ENCODE data around the gene PPP1CA.

PPP1CA gene

DNA sequence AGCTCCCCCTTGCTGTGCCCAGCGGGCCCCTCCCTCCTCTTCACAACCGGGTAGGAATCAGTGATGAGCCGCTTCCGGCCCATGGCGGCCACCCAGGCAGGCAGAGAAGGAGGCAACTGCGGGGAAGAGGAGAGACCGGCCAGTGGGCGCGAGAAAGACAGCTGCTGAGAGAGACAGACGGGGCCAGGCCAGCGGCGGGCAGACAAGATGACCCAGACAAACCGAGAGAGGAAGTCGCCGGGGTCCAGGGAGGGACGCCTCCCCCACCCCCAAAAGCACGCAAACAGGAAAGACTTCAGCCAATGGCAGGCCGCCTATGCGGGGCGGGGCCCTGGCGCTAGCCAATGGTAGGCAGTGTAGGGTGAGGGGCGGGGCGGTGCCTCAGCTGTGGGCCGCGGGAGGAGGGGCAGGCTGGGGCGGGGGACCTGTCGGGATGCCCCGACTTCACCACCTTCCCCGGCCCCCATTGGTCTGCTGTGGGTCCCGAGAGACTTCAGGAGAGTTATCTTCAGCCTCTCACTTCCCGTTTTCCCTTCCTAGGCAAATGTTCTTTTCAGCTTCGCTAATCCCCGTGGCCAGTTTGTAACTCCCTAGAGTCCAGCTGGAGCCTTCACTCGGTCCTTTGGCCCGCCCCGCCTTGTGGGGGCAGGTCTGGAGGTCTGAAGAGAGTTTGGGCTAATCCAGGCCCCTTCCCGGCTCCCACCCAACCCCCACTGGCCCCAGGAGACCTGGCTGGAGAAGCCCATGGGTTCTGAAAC lies 48.2 kb downstream of the PPP1CA start, which contains the start of gene POLD4:
TSS of gene POLD4 (minus strand) at position 230 of the 758 bp plus-strand sequence. CDS start at position 83, 147 bp downstream.
- H3K4me1 ChIP-seq (ENCODE audit: control insufficient read depth, insufficient read depth, low read depth, low read length), result peaks cover 53% of the 10 kb centered on the region
- no peaks in the 10 kb centered on the region for H3K9me3 ChIP-seq (ENCODE audit: control insufficient read depth, low read length)
- H3K9ac ChIP-seq (ENCODE audit: low read length), result peak within 1 kb of the TSS; percentile 94
- peak; percentile 98 for DNase-seq
- peak within 1 kb of the TSS; percentile 69 to 83 for H3K4ac ChIP-seq (ENCODE audit: low read depth in 1 of 2, low read length in 2 of 2)
- peaks cover 5 to 6% of the 10 kb centered on the region in 2 experiments for H3K36me3 ChIP-seq (ENCODE audit: control insufficient read depth in 1 of 2, insufficient read depth in 2 of 2, low read depth in 1 of 2, low read length in 2 of 2)
- H2BK12ac ChIP-seq (ENCODE audit: low read length in 2 of 2), result peak within 1 kb of the TSS; percentile 65 to 82
- peak within 1 kb of the TSS; percentile 99 for H3K27ac ChIP-seq (ENCODE audit: low read length, poor library complexity, severe bottlenecking)
- peaks cover 7% of the 10 kb centered on the region for H3K79me1 ChIP-seq (replicated peaks; ENCODE audit: low read length, poor library complexity, severe bottlenecking)
- H3K4me2 ChIP-seq (ENCODE audit: low read length, poor library complexity, severe bottlenecking), result peak within 1 kb of the TSS; percentile 84
- peak within 1 kb of the TSS; percentile 9 to 16 for H3K23ac ChIP-seq (ENCODE audit: low read length in 2 of 2)
- no peak within 1 kb of the TSS for H2AFZ ChIP-seq (ENCODE audit: low read depth, low read length)
- H3K18ac ChIP-seq (ENCODE audit: low read depth in 1 of 2, low read length in 2 of 2), result peak within 1 kb of the TSS; percentile 94 to 95
- H2BK120ac ChIP-seq (ENCODE audit: low read depth, low read length), result peak within 1 kb of the TSS; percentile 82
- peak within 1 kb of the TSS; percentile 98 for H4K91ac ChIP-seq (ENCODE audit: low read length)
- peak within 1 kb of the TSS; percentile 95 for H4K8ac ChIP-seq (ENCODE audit: low read length)
- H3K27me3 ChIP-seq (ENCODE audit: control insufficient read depth in 1 of 2, insufficient read depth in 1 of 2, low read length in 2 of 2), result no peaks in the 10 kb centered on the region
- peak within 1 kb of the TSS; percentile 91 for H2AK5ac ChIP-seq (ENCODE audit: low read length, severe bottlenecking)
- peak within 1 kb of the TSS; percentile 87 for H2BK5ac ChIP-seq (ENCODE audit: low read depth, low read length, poor library complexity, severe bottlenecking)
- peak within 1 kb of the TSS in 1 of 2 experiments; percentile 88 for H3K14ac ChIP-seq (ENCODE audit: low read length in 2 of 2)
- under 1% methylated on average over 25 of the region's 37 CpGs for WGBS
- peak within 1 kb of the TSS; percentile 90 for H2BK15ac ChIP-seq (ENCODE audit: low read depth, poor library complexity, severe bottlenecking)
- H3K4me3 ChIP-seq (ENCODE audit: insufficient read depth in 1 of 2, low read depth in 1 of 2, low read length in 2 of 2), result peak within 1 kb of the TSS; percentile 73 to 89

DNA sequence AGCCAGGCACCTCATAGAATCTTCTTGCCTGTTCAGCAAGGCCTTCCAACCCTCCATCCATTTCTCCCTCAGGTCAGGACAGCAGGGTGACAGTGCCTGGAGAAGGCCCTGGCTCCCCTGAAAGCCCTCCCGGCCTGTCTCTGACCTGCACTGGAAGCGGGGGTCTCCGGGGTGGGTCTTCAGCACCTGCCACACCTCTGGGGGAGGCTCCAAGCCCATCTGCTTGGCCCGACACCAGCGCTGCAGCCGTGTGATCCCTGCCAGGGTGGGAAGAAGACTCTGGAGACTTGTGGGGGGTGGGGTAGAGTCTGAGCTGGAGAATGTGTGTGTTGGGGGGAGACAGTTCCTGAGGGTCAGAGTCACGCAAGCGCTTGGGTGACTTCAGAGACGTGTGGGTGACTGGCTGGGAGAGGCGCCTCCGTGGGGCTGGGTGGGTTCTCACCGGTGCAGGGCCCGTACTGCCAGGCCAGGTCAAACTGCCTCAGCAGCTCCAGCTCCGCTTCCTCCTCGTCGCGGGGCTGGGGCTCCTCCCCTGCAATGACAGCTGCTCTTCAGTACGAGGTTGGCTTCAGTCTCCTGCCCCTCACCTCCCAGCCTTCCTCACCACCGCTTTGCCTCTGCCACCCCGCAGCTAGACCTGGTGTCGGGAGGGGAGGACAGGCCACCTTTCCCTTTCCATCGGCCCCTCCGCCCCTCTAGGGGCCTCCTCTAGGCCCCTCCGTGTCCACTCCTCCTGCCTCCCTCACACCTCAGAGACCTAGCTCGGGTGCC lies 48.9 kb downstream of the PPP1CA start:
- no peak overlapping the region for H2AFZ ChIP-seq (ENCODE audit: low read depth, low read length)
- H3K4ac ChIP-seq (ENCODE audit: low read depth in 1 of 2, low read length in 2 of 2), result peak overlapping the region; percentile 69 to 83
- H2BK12ac ChIP-seq (ENCODE audit: low read length in 2 of 2), result peak overlapping the region; percentile 63 to 64
- H2BK15ac ChIP-seq (ENCODE audit: low read depth, poor library complexity, severe bottlenecking), result peak overlapping the region; percentile 90
- peak overlapping the region; percentile 98 for H4K91ac ChIP-seq (ENCODE audit: low read length)
- H3K27me3 ChIP-seq (ENCODE audit: control insufficient read depth in 1 of 2, insufficient read depth in 1 of 2, low read length in 2 of 2), result no peaks in the 10 kb centered on the region
- peak overlapping the region; percentile 82 for H2BK120ac ChIP-seq (ENCODE audit: low read depth, low read length)
- 22% methylated on average over 24 of the region's 25 CpGs for WGBS
- H3K4me1 ChIP-seq (ENCODE audit: control insufficient read depth, insufficient read depth, low read depth, low read length), result peaks cover 48% of the 10 kb centered on the region
- peak overlapping the region; percentile 28 for H2AK5ac ChIP-seq (ENCODE audit: low read length, severe bottlenecking)
- H3K79me1 ChIP-seq (replicated peaks; ENCODE audit: low read length, poor library complexity, severe bottlenecking), result peaks cover 7% of the 10 kb centered on the region
- H3K27ac ChIP-seq (ENCODE audit: low read length, poor library complexity, severe bottlenecking), result peak overlapping the region; percentile 99
- peak overlapping the region; percentile 94 for H3K9ac ChIP-seq (ENCODE audit: low read length)
- peak overlapping the region in 1 of 2 experiments; percentile 88 for H3K14ac ChIP-seq (ENCODE audit: low read length in 2 of 2)
- H2BK5ac ChIP-seq (ENCODE audit: low read depth, low read length, poor library complexity, severe bottlenecking), result peak overlapping the region; percentile 80
- H3K18ac ChIP-seq (ENCODE audit: low read depth in 1 of 2, low read length in 2 of 2), result peak overlapping the region; percentile 93 to 94
- H3K36me3 ChIP-seq (ENCODE audit: control insufficient read depth in 1 of 2, insufficient read depth in 2 of 2, low read depth in 1 of 2, low read length in 2 of 2), result peaks cover 5 to 6% of the 10 kb centered on the region in 2 experiments
- peak overlapping the region; percentile 95 for H4K8ac ChIP-seq (ENCODE audit: low read length)
- H3K4me3 ChIP-seq (ENCODE audit: insufficient read depth in 1 of 2, low read depth in 1 of 2, low read length in 2 of 2), result peak overlapping the region; percentile 73 to 89
- no peaks in the 10 kb centered on the region for H3K9me3 ChIP-seq (ENCODE audit: control insufficient read depth, low read length)
- peak overlapping the region; percentile 84 for H3K4me2 ChIP-seq (ENCODE audit: low read length, poor library complexity, severe bottlenecking)
- H3K23ac ChIP-seq (ENCODE audit: low read length in 2 of 2), result peak overlapping the region; percentile 9 to 16
- no peak for DNase-seq

DNA sequence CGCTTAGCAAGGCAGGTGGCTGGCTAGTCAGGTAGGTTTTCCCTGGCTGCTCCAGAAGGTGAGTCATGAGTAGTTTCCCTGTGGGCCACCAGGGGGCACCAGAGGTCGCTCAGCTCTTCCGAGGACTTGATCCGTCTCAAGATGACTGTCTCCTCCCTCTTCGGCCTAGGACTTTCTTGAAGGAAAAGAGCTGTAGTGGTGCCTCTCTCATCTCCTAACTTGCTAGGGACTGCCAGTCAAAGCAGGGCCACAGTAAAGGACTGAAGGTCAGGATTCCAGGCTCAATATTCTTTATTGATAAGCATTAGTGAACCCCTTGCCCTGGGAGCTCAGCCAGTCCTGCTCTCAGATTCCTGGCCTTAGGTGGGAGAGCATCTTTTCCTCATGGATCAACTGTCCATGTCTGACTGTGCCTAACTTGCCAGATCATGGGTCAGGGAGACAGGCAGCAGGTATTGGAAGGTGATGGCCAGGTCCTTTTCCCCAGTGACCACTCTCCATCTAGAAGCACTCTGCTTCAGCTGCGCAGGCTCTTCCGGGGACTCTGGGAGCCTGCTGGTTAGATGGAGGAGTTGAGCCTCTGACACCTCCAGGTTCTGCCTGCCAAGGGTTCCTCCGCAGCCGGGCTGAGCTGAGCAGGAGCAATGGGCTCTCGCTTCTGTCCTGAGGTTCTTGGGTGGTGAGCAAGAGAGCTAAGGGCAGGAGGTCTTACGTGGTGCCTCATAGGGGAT lies 50.2 kb downstream of the PPP1CA start:
- Histone ChIP-seq H3K9ac (ENCODE audit: low read length) (peak overlapping the region; percentile 61), H2BK12ac (ENCODE audit: low read length in 2 of 2) (peak overlapping the region; percentile 6 to 40), H3K4me1 (ENCODE audit: control insufficient read depth, insufficient read depth, low read depth, low read length) (peaks cover 38% of the 10 kb centered on the region), H3K4me2 (ENCODE audit: low read length, poor library complexity, severe bottlenecking) (no peak overlapping the region), H3K23ac (ENCODE audit: low read length in 2 of 2) (no peak overlapping the region), H2AK5ac (ENCODE audit: low read length, severe bottlenecking) (peak overlapping the region; percentile 11), H3K36me3 (ENCODE audit: control insufficient read depth in 1 of 2, insufficient read depth in 2 of 2, low read depth in 1 of 2, low read length in 2 of 2) (peaks cover 5 to 6% of the 10 kb centered on the region in 2 experiments), H3K14ac (ENCODE audit: low read length in 2 of 2) (no peak overlapping the region), H3K18ac (ENCODE audit: low read depth in 1 of 2, low read length in 2 of 2) (no peak overlapping the region), H4K8ac (ENCODE audit: low read length) (peak overlapping the region; percentile 10), H3K27me3 (ENCODE audit: control insufficient read depth in 1 of 2, insufficient read depth in 1 of 2, low read length in 2 of 2) (no peaks in the 10 kb centered on the region), H3K27ac (ENCODE audit: low read length, poor library complexity, severe bottlenecking) (peak overlapping the region; percentile 8), H3K79me1 (replicated peaks; ENCODE audit: low read length, poor library complexity, severe bottlenecking) (peaks cover 5% of the 10 kb centered on the region), H2AFZ (ENCODE audit: low read depth, low read length) (no peak overlapping the region), H2BK5ac (ENCODE audit: low read depth, low read length, poor library complexity, severe bottlenecking) (no peak overlapping the region), H3K9me3 (ENCODE audit: control insufficient read depth, low read length) (no peaks in the 10 kb centered on the region), H2BK15ac (ENCODE audit: low read depth, poor library complexity, severe bottlenecking) (no peak overlapping the region), H3K4me3 (ENCODE audit: insufficient read depth in 1 of 2, low read depth in 1 of 2, low read length in 2 of 2) (peak overlapping the region in 1 of 2 experiments; percentile 24), H2BK120ac (ENCODE audit: low read depth, low read length) (no peak overlapping the region), H3K4ac (ENCODE audit: low read depth in 1 of 2, low read length in 2 of 2) (no peak overlapping the region), H4K91ac (ENCODE audit: low read length) (peak overlapping the region; percentile 37)
- 56% methylated on average over 11 of the region's 11 CpGs for WGBS
- peak; percentile 80 for DNase-seq

All from mesenchymal stem cell (in vitro differentiated cells and primary cell).